HG02759 (cell line): ENCODE results near the gene FICD.
A peak's percentile ranks its signal among the peaks of the same experiment; 100 is the strongest.

ENCODE experiments used
- ATAC-seq: cut with Tn5 transposase; IDR thresholded peaks from one replicate; pipeline ENCODE4 v1.9.1; 2021; ENCODE audit warnings: mild to moderate bottlenecking, moderate library complexity; ENCODE audit not compliant: unreplicated experiment

FICD gene

GRCh38 chr12:108565146-108565545, 50.1 kb downstream of the FICD start:
- ATAC-seq: no peak

- ATAC-seq: no peak
These were observed 50.9 kb downstream of the FICD start for GRCh38 chr12:108565976-108566375.

- no peak for ATAC-seq
These were observed 51.4 kb downstream of the FICD start for GRCh38 chr12:108566452-108566851.

- ATAC-seq: no peak
These were observed 52.6 kb downstream of the FICD start for GRCh38 chr12:108567406-108568337.

GRCh38 chr12:108568338-108569154, 53.5 kb downstream of the FICD start:
- ATAC-seq: peak; percentile 71
